Activated CD8-positive, alpha-beta memory T cell treated with anti-CD3 and anti-CD28 coated beads for 1 hour (primary cell): ENCODE data around the gene HLA-DRB1.
"Not testable (repeated sequence)": the region's sequence is repeated elsewhere in the genome, so short reads cannot be mapped to it uniquely, and the experiment has no call there.

ENCODE experiments used
- DNase-seq, 2 donors: peaks; one replicate each; pipeline ENCODE4 v3.0.0-alpha.2; 2020; ENCODE audit warnings: low read depth in 1 of 2; ENCODE audit errors: extremely low read depth in 1 of 2

Gene HLA-DRB1

DNA sequence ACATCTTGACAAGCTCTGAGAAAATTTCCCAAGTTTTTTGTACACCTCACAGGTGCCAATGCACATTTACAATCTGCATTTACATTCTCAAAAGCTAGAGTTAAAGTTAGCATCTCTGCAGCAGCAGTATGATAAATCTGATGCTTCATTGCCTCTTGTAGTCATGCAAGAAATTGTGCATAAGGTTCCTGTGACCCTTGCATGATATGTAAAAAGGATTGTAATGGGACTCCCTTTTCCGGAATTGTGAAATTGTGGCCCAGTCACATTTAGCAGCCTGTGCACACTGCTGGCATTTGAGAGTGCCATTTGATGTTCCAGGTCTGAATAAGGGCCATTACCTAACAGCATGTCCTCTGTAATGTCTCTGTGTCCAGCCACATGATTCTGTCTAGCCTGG, 24.1 kb downstream of the HLA-DRB1 start:
- DNase-seq, result no peak

DNA sequence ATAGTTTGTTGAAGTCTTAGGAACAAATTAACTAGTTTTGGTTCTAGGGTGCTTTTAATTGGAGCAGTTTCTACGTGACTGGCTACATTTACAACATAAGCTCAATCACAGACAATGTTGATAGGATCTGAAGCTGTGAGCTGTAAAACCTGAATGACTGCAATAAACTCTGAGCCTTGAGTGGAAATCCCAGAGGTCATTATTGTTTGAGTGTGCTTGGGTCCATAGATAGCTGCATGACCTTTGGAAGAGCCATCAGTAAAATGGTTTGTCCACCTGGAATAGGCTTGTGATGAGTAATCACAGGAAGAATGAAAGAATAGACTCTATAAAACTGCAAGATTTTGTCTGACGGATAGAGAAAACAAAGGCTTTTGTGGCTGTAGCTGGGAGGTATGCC, 26.7 kb downstream of the HLA-DRB1 start:
- no peak for DNase-seq

DNA sequence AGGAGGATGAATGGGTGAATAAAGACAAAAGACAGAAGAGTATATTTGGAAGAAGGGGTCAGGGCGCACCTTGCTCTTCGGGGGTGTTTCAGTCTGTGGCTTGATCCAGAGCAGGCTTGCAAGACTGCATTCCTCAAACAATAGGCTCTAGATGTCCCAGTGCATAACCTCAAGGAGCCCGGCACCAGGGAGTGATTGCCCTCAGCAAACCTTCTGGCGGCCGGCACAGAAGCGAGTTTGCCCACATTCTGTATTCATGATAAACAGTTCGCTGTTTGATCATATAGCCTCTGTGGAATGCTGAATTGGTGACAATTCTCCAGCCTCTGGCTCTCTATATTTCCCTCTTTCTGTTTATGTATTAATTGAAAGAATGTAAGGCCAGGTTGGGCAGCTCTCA, 29.9 kb downstream of the HLA-DRB1 start:
- DNase-seq, result no peak

DNA sequence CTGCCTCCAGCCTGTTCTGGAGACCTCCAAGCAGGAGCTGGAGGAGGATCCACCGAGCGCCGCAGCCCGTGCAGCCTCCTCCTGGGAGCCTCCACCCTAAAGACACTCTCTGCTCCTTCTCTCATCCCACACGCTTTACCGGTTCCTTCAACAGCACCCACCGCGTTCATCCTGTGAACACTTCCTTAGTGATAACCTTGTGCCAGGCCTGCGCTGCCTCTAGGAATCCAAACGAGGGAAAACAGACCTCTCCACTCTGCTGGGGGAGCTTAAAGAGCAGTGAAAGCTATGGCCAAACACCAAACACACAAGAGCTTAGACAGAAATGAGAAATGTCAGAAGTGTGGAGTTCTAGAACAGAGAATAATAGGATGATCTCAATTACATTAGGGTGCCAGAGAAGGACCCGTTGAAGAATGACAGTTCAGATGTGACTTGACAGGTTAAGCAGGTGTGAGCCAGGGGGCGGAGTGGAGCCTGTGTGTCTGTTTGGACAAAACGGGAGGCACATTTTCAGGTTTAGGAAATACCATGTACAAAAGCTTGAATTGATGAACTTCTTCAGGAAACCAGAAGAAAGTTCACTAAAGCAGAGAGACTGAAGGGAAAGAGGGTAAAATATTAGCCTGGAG, 31.1 kb downstream of the HLA-DRB1 start:
- DNase-seq, result no peak

DNA sequence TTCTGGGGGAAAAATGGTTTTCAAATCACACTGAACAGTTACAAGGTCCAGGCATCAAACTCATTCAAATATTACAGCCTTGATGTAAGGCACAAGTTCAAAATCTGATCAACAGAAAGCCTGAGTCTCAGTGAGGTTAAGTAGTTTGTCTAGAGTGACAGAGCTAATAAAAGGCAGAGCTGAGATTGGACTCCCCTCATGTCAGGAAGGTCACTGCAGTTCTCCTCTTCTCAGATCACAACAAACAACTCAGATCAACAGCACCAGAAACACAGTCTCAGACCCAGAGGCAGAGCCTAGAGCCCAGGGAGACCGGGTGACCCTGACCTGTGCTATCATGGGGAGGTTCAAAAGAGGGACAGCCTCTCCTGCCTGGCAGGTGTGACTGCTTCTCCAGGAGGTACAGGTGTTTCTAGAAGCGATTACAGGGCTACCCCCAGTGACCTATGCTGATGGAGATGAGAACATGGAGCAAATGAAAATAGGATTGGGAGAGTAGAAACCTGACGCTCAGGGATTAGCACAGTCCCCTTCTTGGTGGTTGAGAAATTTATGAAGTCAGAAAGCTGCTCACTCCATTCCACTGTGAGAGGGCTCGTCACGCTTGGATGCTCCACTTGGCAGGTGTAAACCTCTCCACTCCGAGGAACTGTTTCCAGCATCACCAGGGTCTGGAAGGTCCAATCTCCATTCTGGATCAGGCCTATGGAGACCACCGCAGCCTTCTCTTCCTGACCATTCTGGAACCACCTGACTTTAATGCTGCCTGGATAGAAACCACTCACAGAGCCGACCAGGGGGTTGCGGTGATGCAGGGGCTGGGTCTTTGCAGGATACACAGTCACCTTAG, 35.3 kb downstream of the HLA-DRB1 start:
- DNase-seq, result no peak

DNA sequence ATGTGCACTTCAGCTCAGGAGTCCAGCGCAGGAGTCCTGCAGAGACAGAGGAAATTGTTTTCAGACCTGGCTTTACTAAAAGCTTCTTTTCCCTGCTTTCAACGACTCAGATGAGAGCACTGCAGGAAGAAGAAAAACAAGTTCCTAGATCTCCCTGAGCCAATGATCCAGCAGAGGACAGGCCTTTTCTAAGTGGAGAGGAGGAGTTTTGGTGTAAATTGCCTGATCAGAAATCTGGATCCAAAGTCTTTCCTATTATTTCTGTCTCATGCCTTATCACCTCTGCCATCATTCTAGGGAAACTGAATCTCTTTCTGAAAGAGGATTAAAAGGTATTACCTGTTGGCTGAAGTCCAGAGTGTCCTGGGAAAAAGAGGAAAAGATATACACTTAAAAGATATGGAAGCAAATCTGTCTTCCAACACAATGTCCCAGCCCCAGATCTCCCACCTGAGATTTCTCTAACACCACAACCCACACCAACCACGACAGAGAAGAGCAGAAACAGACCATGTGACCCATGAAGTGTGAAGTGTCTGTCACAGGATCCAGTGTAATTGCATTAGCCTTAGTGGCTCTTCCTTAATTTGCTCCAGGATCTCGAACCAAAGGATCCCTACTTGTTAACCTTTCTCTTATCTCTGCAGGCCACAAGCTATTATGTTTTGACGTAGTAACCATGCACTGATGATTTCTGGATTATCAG, 36.5 kb downstream of the HLA-DRB1 start:
- DNase-seq, result no peak

DNA sequence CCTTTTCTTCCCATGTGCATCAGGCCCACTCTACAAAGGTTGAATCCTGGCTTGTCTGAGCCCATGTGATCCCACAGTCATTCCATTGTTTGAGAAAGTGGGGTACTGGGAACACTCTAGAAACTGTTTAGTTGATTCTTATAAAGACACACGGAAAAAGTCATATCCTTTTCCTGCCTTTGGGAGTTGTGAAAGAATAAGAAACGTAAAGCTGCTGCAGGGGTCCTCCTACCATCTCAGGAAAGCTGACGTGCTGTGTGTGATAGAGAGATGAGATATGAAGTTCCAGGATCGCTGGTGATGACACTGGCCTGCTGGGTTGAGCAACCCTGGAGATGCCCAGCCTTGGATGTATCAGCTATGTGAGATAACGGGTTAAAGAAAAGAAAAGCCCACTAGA, 38.2 kb downstream of the HLA-DRB1 start:
- DNase-seq, result no peak

DNA sequence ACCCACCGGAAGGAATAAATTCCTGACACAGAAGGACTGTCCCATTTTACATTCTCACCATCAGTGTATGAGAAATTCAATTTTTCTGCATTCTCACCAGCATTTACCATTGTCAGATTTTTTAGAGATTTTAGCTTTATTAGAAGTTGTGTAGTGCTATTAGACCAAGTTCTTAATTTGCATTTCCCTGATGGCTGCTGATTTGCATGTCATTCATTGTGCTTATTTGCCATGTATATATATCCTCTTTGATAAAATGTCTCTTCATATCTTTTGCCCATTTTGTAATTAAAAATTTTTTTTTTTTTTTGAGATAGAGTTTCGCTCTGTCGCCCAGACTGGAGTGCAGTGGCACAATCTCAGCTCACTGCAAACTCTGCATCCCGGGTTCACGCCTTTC, 49.8 kb downstream of the HLA-DRB1 start:
- DNase-seq, result no peak

DNA sequence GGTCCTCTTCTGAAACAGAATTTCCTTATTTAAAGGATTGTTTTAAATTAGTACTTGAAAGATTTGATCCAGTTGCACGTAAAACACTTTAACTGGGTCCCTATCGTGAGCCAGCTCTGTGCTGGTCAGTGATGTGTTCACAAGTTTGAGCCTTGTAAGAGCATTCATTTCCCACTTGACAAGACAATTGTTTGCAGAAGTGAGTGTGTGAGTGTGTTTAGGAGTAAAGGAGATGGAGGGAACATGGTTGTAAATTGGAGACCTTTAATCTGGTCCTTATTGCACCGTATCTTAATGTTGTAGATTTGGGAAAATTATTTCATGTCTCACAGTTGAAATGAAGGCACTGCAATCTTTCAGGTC, 59.2 kb downstream of the HLA-DRB1 start:
- not testable (repeated sequence) for DNase-seq

DNA sequence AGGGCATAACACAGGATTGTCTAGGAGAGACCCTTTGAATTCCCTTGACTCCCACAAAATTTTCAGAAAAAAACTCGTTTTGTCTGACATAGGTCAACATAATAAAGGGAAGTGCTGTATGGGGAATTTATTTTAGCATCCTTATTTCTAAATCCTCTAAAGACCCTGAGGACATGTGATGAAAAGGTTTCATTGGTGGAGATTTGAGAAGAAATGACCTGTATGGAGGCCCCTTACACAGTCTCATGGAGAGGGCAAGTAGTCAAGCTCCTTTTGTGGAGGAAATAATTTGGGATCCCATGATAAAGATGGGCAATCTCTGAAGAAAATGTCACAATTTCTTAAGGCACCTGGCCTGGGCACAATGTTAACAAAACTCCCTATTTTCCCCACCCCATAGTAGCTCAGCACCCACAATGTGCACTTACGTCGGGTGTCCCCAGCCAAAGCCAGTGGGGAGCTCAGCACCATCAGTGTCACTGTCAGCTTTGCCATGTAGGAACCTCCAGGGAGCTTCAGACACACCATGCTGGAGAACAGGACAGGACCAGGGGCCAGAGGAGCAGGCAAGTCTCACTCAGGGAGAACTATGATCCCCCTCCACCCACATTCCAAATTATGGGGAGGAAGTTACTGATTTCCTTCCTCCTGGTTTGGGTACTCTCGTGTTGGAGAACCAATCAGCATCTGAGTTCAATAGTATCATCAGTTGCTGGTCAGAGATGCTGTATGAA, 59.8 kb downstream of the HLA-DRB1 start, which contains the start of gene HLA-DRB5:
HLA-DRB5 (minus strand) TSS at position 591 of the 734 bp plus-strand sequence; CDS start at position 528, 63 bp downstream.
- no peak for DNase-seq
